GM18907 (cell line): ENCODE data around the gene NEDD4L.
"Not testable (repeated sequence)": the region's sequence is repeated elsewhere in the genome, so short reads cannot be mapped to it uniquely, and the experiment has no call there.

Experiments used
- ATAC-seq: cut with Tn5 transposase; IDR thresholded peaks from one replicate; pipeline ENCODE4 v1.9.1; 2021; ENCODE audit warnings: mild to moderate bottlenecking, moderate library complexity; ENCODE audit not compliant: unreplicated experiment

Gene NEDD4L

DNA sequence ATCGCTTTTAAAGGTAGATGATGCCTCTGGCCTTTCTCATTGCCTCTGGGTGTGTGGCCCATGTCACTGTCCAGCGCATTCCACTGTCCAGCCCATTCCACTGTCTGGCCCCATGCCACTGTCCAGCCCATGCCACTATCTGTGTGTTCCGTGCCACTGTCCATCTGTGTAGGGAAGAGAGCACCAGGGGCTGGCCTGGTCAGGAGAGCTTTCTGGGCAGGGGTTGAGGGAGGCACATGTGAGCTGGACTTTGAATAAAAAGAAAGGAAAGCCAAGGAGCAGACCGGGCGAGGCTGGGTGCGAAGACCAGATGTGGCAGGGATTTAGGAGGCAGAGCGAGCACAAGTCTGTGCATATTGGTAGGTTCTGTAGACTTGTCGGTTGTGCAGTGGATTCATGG lies 236.2 kb downstream of the NEDD4L start:
- no peak for ATAC-seq

- not testable (repeated sequence) for ATAC-seq
Measured at GRCh38 chr18:58282872-58283271, 238.8 kb downstream of the NEDD4L start.

DNA sequence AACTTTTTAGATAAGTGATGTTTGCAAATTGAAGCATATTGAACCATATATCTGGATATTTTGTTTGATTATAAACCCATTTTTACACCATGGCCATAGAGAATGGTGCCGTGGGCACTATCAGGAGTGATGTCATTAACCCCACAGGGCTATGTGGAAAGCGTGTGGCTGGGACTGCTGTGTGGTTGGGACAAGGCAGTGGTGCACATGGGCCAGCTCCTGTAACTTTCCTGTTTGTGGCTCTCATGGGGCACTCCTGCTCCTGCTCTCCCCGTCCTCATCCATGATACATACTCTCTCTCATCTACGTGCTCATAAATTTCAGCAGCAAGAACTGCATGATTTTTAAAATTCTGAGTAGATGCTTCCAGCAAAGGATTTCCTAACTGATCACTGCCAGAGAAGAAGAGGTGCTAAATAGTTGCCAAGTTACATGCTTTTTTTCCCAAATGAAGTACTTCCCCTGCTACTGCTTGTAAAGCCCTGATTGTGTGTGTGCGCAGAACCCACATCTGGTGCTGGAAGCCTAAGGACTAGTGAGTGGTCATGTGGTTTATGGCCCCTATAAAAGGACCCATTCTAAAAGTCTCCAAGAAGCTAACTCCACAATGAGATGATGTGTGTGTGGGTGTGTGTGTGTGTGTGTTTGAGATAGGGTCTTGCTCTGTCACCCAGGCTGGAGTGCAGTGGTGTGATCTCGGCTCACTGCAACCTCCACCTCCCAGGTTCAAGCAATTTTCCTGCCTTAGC lies 240.8 kb downstream of the NEDD4L start:
- ATAC-seq, result no peak

DNA sequence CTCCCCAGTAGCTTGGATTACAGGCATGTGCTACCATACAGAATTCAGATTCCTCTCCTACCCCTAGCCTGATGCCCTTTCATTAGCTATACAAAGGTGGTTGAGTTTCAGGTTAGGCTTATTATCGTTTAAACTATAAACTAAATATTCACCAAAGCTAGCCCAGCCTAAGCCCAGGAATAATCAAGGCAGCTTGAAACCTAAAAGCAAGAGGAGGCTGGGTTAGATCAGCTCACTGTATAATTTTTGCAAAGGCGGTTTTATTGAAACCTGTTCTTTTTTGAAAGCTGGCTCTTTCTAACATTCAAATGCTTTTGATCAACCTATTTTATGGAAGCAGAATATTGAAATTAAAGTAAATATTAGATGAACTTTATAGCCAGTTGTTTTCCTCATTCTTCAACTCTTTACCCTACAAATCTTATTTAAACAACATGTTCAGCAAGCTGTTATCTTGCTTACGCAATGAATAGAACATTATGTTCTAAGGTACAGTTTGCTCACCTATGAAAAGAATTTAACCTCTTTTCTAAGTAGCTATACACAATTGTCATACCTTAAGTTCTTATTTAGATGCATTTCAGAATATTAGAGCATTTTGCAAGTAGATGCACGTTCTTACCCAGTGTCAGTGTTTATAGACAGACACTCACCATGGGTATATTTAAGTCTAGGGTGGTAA lies 241.6 kb downstream of the NEDD4L start:
- ATAC-seq, result no peak

DNA sequence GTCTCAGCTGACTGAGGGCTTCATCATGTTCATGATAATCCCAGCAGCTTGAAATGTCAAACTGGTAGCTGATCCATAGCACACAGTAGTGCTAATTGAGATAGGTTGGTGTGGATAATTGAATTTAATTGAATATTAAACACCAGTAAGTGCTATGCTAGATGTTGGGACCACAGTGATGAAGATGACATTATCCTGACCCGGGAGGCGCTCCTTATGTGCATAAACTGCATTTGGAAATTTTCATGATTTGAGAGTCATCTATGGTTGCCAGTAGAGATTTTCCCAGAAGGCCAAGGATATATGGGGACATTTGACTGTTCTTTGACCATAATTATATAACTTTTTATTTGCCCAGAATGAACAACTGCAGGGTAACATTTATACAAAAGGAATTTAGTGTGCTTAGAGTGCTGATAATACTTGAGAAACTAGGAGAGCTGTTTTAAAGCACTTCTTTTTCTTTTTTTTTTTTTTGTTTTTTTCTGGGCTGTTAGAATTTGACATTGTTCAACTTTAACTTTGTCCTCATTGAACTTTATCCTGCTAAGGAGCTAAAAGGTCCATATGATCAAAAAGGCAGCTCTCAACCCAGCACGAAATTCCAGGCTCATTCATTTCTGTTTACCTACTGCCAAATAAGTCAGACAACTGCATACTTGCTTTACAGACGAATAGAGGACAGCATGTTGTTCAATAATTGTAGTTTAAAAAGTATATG lies 242.8 kb downstream of the NEDD4L start:
- no peak for ATAC-seq

GRCh38 chr18:58287353-58288274 lies 243.6 kb downstream of the NEDD4L start:
- ATAC-seq, result no peak

DNA sequence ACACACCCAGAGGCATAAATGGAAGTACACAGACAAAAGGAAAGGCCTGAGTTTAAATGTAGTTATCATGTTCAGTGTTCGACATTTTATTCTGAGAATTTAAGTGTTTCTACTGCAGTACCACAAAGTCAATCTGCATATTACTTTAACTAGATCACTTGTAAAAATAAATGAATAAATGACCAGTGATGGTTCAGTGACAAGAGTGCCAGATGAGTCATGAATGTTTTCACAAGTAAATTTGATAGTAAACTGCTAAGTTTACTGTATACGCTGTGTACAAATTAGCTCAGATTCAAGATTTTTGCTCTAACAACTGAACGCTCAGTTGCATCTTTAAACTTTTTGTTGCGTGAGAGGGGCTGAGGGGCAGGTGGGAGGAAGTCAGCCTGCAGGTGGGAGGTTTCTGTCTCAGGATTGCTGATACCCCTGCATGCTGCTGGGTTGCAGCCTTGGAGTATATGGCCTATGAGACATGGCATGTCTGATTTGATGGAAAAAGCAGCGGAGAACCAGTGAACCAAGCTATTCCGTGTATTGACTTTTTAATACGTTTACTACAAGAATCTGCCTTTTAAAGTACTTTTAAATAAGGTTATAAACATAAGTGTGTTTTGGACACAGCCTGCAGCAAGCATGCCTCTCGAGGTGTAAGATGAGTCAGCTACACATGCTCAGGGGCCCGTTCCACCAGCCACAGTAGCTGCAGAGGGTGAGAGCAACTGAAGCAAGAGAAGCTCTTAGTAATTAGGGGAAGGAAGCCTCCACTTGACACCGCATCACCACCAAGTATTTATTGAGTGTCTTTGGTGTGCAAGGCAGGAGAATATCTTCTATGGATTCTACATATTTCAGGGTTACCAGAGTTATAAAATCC lies 245.1 kb downstream of the NEDD4L start:
- ATAC-seq, result peak; percentile 80

GRCh38 chr18:58290116-58290695 lies 246.2 kb downstream of the NEDD4L start:
- no peak for ATAC-seq

DNA sequence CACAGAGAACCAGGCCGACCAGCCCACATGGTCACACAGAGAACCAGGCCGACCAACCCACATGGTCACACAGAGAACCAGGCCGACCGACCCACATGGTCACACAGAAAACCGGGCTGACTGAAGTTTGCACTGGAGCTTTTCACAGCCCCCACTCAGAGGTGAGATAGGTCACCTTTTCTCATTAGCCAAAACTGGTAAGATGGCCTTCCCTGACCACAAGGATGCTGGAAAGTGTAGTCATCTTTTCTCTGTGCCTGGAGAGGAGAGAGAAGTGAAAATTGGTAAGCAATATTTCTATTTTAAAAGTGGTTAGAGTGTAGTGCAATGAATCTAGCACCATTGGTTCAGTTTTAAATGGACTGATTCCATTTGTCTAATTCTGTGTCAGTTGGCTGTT lies 247.1 kb downstream of the NEDD4L start:
- ATAC-seq, result no peak

DNA sequence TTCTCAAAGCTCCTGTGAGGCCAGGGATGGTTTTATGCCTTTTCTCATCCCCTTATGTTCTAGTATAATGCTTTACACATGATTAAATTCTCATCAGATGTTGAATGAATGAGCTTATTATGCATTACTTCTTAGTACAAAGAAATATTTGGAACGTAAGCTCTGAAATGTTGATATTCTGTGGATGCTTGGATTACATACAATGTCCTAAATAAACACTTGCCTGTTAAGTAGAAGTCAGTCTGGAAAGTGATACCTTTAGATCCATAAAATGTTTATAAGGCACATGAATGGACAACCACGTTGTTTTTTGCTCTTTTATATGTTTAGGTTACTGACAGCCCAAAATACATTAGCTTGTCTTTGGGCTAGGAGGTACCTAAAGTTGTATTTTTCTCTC lies 248.6 kb downstream of the NEDD4L start:
- ATAC-seq, result no peak

GRCh38 chr18:58297198-58297597 lies 253.2 kb downstream of the NEDD4L start:
- ATAC-seq, result no peak

DNA sequence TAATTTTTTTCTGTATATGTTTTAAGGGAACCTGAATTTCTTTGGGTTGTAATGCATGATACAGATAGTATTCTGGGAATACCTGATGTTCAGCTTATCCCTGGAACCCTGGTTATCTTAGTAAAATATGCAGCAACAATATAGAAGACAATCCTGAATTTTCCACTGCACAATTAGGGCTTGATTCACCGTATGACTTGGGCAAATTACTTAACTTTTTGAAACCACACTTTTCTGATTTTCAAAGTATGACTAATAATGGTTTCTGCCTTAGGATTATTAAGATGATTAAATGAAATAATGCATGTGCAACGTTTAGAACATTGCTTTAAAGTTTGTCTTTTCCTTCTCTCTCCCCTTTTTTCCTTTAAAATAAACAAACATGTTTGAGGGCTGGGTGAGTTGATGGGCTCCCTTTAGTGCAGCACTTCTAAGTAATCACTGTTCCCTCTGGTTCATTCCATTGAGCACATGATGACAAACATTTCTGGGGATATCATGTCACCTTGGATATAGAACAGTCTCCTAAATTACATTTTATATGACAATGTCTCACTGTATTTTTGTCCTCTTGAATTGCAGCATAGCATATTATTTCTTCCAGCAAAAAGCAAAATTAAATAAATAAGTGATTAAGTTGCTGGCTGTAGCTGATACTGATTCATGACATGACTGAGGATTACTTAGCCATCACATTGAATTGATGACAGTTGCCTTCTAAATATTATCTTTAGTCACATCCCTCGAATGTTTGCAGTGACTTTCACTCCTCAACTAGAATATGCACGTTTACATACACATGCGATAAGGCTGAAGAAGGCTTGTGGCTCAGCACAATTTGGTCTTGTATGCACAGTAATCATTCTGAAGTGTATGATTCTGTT lies 254.5 kb downstream of the NEDD4L start:
- ATAC-seq, result no peak

DNA sequence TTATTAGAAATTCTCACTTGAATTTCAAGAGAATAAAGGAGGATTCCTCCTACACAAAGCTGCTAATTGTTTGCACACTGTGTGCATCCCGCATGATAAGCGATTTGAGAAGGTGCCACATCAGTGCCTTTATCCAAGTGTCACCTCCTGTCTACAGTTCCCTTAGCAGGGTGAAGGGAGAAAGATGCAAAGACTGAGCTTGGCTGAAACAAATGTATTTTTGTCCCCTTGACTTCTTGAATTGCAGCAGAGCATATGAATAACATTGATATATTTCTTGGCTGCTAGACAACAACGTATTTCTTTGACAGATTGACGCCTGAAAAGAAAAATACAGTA lies 255.1 kb downstream of the NEDD4L start:
- no peak for ATAC-seq

GRCh38 chr18:58299936-58300335 lies 255.9 kb downstream of the NEDD4L start:
- ATAC-seq, result no peak

DNA sequence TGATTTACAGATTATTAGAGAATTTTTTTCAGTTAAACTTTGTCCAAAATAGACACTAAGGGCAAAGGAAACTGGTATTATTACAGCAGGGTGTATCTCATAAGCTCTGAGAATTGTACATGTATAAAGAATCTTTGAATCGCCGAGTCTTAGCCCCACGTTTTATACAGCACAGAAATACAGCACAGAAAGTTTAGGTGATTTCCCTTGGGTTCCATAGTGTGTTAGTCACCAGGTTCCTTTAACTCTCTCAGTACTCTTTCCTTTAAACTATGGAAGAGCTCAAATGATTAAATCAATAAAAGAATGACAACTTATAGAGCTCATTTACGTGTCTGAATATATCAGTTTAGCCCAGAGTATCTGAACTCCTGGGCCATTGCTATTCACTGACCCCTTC lies 256.8 kb downstream of the NEDD4L start:
- no peak for ATAC-seq

DNA sequence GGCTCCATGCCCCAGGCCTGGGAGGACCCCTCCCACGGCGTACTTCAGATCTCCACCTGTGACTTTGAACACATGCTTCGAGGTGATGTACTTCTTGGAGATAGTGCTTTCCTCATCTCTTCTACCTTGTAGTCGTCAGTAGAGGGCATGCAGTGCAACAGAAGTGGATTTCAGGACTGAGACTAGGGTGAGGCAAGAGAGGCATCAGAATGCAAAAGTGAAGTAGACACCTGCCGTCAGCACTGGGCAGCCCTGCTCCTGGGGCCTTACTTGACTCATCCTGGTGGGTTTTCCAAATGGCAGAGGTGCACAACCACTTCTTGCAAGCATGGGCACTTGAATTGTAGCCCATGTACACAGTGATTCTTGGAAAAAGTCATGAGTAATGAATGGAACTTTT lies 258.8 kb downstream of the NEDD4L start:
- ATAC-seq, result no peak

DNA sequence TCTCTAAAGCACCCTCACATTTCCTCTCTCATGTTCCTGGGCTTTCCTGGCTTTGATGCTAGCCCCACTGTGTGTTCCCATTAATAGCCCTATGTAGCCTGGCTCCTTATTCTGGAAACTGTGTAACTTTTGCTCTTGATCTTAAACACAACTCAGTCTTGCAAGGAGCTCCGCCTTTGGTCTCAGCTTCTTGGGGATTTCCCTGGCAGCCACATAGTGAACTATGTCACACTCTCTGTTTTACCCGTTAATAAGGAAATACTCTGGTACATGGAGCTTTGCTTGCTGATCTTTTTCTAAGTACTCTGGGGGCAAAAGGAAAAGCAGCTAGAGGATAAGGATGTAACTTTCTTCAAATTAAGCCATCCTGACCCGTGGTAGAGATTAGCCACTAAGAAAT lies 259.3 kb downstream of the NEDD4L start:
- ATAC-seq, result no peak

DNA sequence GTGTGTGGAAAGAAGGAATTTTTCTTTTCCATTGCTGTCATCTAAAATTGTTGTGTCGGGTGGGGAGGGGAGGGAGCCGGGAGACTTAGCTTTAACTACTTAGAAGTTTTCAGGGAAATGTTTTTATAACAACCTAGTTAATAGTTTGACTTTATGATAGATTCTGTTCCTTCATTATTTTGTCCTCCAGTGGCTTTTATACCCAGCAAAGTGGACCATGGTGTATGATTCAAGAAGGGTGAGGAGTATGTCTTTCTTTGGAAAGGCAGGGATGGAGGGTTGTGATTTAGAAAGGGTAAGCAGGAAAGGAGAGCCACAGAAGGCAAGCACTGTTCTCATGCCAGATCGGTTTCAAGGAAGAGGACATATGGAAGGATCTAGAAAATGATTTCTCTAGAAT lies 261.8 kb downstream of the NEDD4L start:
- ATAC-seq, result no peak

GRCh38 chr18:58307441-58307840 lies 263.4 kb downstream of the NEDD4L start:
- ATAC-seq, result no peak
